Tibial artery (tissue), 4 donors: ENCODE data around the gene CSAG2.

ENCODE experiments used
- DNase-seq, 2 donors: peaks; one replicate each; pipeline ENCODE4 v3.0.0-alpha.2; 2019
- H3K27ac ChIP-seq, 2 donors: fragments of 200-600 bp; sonication (generic) in 1 of 2; 1 replicate in 1 of 2; 2 replicates in 1 of 2; pipeline ENCODE4 v1.5.1; 2018 to 2019; ENCODE audit warnings: mild to moderate bottlenecking in 1 of 2
- H3K27me3 ChIP-seq, 2 donors: fragments of 200-600 bp; sonication (generic) in 1 of 2; one replicate each; pipeline versions ENCODE4 v1.5.1 to v1.6.0; 2016 to 2019
- H3K36me3 ChIP-seq, 3 donors: fragments of 200-600 bp; sonication (generic) in 2 of 3; one replicate each; pipeline ENCODE4 v1.5.1; 2016 to 2019; ENCODE audit warnings: mild to moderate bottlenecking in 2 of 3
- H3K4me1 ChIP-seq, 4 donors: fragments of 200-600 bp; sonication (generic) in 2 of 4; 1 replicate in 3 of 4; 2 replicates in 1 of 4; pipeline ENCODE4 v1.5.1; 2016 to 2019
- H3K4me3 ChIP-seq, 2 donors: fragments of 200-600 bp; sonication (generic) in 1 of 2; 1 replicate in 1 of 2; 2 replicates in 1 of 2; pipeline ENCODE4 v1.5.1; 2018 to 2019; ENCODE audit warnings: mild to moderate bottlenecking in 2 of 2
- H3K9me3 ChIP-seq, 3 donors: fragments of 200-600 bp; sonication (generic) in 1 of 3; one replicate each; pipeline ENCODE4 v1.5.1; 2016 to 2019
- intact Hi-C: fragments of 100-400 bp; cut with DNase I; formaldehyde crosslinking; loops from one replicate; pipeline ENCODE4 v1.15.0; 2023; ENCODE audit warnings: low total_unique reads
- TF ChIP-seq, protein P1 (sequence below), 2 experiments: fragments of 200-600 bp in 1 of 2; fragments of 450-650 bp in 1 of 2; IDR thresholded peaks; one replicate each; pipeline ENCODE4 v1.5.1; 2017 to 2019; ENCODE audit warnings: antibody characterized with exemption in 2 of 2, mild to moderate bottlenecking in 1 of 2, moderate library complexity in 1 of 2

Gene CSAG2

DNA sequence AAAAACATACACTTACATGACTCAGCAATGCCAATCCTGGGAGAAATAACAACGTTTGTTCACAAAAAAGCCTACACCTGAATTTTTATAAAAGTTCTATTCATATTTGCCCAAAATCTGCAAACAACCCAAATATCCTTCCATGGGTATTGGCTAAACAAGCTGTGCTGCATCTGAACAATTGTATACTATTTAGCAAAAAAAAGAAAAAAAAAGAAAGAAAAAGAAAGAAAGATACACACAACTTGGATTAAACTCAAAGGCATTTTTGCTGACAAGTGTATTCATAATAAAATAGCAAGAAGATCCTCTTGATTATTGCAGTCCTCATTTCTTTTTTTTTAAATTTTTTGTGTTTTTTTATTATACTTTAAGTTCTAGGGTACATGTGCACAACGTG is 34.9 kb downstream of the CSAG2 start:
- Histone ChIP-seq H3K27me3 (no peaks in the 10 kb centered on the region), H3K9me3 (no peaks in the 10 kb centered on the region), H3K27ac (no peak overlapping the region), H3K36me3 (no peaks in the 10 kb centered on the region), H3K4me1 (no peaks in the 10 kb centered on the region), H3K4me3 (no peak overlapping the region)
- intact Hi-C loops, result no loop called here
- DNase-seq, result no peak
- TF ChIP-seq, protein P1, sequence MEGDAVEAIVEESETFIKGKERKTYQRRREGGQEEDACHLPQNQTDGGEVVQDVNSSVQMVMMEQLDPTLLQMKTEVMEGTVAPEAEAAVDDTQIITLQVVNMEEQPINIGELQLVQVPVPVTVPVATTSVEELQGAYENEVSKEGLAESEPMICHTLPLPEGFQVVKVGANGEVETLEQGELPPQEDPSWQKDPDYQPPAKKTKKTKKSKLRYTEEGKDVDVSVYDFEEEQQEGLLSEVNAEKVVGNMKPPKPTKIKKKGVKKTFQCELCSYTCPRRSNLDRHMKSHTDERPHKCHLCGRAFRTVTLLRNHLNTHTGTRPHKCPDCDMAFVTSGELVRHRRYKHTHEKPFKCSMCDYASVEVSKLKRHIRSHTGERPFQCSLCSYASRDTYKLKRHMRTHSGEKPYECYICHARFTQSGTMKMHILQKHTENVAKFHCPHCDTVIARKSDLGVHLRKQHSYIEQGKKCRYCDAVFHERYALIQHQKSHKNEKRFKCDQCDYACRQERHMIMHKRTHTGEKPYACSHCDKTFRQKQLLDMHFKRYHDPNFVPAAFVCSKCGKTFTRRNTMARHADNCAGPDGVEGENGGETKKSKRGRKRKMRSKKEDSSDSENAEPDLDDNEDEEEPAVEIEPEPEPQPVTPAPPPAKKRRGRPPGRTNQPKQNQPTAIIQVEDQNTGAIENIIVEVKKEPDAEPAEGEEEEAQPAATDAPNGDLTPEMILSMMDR (IDR thresholded peaks at IDR 0.05), result no peak

DNA sequence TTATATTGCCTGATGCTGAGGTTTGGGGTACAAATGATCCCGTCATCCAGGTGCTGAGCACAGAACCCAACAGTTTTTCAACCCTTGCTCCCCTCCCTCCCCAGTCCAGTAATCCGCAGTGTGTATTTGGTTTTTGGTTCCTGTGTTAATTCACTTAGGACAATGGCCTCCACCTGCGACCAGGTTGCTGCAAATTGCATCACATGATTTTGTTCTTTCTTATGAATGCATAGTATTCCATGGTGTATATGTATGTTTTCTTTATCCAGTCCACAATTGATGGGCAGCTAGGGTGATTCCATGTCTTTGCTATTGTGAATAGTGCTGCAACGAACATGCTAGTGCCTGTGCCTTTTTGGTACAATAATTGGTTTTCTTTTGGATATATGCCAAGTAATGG is 46.0 kb downstream of the CSAG2 start:
- intact Hi-C loops, result no loop called here
- no peak overlapping the region for H3K27ac ChIP-seq
- no peak for DNase-seq
- peaks cover 0 to 23% (median 5%) of the 10 kb centered on the region in 3 donors for H3K9me3 ChIP-seq
- H3K4me1 ChIP-seq, result no peaks in the 10 kb centered on the region
- TF ChIP-seq, protein P1 (IDR thresholded peaks at IDR 0.05), result no peak
- H3K27me3 ChIP-seq, result no peaks in the 10 kb centered on the region
- no peak overlapping the region for H3K4me3 ChIP-seq
- no peaks in the 10 kb centered on the region for H3K36me3 ChIP-seq

DNA sequence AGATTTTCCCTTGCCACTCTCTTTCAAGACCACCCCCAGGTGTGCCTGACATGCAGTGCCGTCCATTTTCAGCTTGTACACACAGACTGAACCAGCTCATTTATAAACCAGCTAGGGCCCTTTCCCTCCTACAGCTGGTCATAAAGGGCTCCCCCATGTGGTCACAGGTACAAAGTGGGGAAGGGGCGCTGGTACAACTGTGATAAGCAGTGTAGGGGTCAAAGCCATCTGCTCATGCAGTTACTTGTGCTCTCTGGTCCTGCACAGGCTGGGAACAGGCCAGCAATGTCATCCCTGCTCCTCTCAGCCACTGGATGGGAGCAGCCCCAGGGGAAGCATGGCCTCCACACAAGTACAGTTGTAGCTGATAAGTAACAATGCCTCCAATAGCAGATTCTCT is 50.8 kb downstream of the CSAG2 start:
- no peak overlapping the region for H3K27ac ChIP-seq
- no peak overlapping the region for H3K4me3 ChIP-seq
- intact Hi-C loops, result no loop called here
- no peaks in the 10 kb centered on the region for H3K4me1 ChIP-seq
- TF ChIP-seq, protein P1 (IDR thresholded peaks at IDR 0.05), result no peak
- H3K9me3 ChIP-seq, result no peaks in the 10 kb centered on the region
- no peak for DNase-seq
- H3K36me3 ChIP-seq, result no peaks in the 10 kb centered on the region
- H3K27me3 ChIP-seq, result no peaks in the 10 kb centered on the region
